Measurements from ENCODE around the gene GTF2IRD1.

GTF2IRD1 gene, protein sequence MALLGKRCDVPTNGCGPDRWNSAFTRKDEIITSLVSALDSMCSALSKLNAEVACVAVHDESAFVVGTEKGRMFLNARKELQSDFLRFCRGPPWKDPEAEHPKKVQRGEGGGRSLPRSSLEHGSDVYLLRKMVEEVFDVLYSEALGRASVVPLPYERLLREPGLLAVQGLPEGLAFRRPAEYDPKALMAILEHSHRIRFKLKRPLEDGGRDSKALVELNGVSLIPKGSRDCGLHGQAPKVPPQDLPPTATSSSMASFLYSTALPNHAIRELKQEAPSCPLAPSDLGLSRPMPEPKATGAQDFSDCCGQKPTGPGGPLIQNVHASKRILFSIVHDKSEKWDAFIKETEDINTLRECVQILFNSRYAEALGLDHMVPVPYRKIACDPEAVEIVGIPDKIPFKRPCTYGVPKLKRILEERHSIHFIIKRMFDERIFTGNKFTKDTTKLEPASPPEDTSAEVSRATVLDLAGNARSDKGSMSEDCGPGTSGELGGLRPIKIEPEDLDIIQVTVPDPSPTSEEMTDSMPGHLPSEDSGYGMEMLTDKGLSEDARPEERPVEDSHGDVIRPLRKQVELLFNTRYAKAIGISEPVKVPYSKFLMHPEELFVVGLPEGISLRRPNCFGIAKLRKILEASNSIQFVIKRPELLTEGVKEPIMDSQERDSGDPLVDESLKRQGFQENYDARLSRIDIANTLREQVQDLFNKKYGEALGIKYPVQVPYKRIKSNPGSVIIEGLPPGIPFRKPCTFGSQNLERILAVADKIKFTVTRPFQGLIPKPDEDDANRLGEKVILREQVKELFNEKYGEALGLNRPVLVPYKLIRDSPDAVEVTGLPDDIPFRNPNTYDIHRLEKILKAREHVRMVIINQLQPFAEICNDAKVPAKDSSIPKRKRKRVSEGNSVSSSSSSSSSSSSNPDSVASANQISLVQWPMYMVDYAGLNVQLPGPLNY

DNA sequence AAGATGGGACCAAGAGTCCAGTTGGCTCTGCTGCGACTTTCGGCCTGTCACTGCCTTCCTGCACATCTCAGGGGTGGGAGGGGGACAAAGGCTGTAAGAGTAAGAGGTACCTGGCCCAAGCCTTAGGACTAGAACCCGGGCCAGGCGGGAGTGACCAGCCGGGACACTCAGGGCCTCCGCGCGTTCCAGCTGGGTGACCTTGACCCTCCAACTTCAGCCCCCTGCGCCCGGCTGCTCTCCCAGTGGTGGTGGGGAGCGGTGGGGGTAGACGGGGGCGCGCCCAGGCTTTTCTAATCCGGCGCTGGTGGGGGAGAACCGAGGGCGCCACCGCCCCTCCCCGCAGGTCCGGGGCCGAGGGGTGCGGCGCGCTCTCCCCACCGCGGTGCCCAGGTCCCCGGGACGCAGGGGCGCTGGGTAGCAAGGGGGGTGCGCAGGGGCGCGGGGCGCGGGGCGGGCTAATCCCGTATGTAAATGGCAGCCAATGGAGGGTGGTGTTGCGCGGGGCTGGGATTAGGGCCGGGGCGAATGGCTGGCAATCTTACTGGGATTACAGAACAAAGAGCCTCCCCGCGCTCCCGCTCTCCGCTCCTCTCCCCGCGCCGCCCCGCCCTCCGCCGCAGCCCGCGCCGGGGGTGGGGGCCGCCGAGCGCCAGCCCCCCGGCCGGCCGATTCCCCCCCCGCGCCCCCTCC is at the start of gene GTF2IRD1:
TSS of gene GTF2IRD1 (plus strand) at position 585 of the 690 bp plus-strand sequence. CDS start 54,175 bp downstream, outside the sequence.
- peaks cover 5% of the 10 kb centered on the region for H3K4me1 ChIP-seq (ENCODE audit: insufficient read depth, insufficient read length)
- H3K4me3 ChIP-seq (ENCODE audit: insufficient read length, low read depth): peak within 1 kb of the TSS; percentile 49
- peaks cover 8% of the 10 kb centered on the region for H3K36me3 ChIP-seq (ENCODE audit: insufficient read depth, insufficient read length, low read length)
- peak within 1 kb of the TSS; percentile 81 for H3K9ac ChIP-seq (ENCODE audit: insufficient read length, low read depth)
- no peak for TF ChIP-seq YY1 (IDR thresholded peaks at IDR 0.05; ENCODE audit: insufficient read depth, insufficient read length)
- TF ChIP-seq SUZ12 (IDR thresholded peaks at IDR 0.05; ENCODE audit: extremely low read depth, insufficient read depth, insufficient read length): no peak
- TF ChIP-seq ZNF274 (IDR thresholded peaks at IDR 0.05; ENCODE audit: low read depth, low read length): no peak
- no peaks in the 10 kb centered on the region for H3K9me3 ChIP-seq (ENCODE audit: insufficient read depth, low read length)
- peak; percentile 61 for DNase-seq (ENCODE audit: low read depth, low spot score)
- no peaks in the 10 kb centered on the region for H3K27me3 ChIP-seq (ENCODE audit: insufficient read depth, insufficient read length)

DNA sequence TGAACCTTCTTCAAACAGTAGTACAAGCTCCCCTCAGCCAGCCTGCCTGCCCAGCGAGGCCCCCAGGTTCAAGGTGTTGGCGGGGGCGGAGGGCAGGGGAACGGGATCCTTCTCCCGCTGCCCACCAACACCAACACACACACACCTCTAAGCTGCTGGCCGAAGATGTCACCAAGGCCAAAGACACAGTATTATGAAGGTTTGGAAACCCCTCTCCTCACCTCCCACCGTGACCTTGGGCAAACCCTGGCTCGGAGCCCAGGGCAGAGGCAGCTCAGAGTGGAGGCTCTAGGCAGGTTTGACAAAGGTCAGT is 49.4 kb upstream of the GTF2IRD1 start:
- H3K9me3 ChIP-seq (ENCODE audit: insufficient read depth, low read length): no peaks in the 10 kb centered on the region
- TF ChIP-seq ZNF274 (IDR thresholded peaks at IDR 0.05; ENCODE audit: low read depth, low read length) (no peak), SUZ12 (IDR thresholded peaks at IDR 0.05; ENCODE audit: extremely low read depth, insufficient read depth, insufficient read length) (no peak), YY1 (IDR thresholded peaks at IDR 0.05; ENCODE audit: insufficient read depth, insufficient read length) (no peak)
- no peaks in the 10 kb centered on the region for H3K27me3 ChIP-seq (ENCODE audit: insufficient read depth, insufficient read length)
- no peak overlapping the region for H3K9ac ChIP-seq (ENCODE audit: insufficient read length, low read depth)
- H3K36me3 ChIP-seq (ENCODE audit: insufficient read depth, insufficient read length, low read length): peaks cover 39% of the 10 kb centered on the region
- no peak overlapping the region for H3K4me3 ChIP-seq (ENCODE audit: insufficient read length, low read depth)
- H3K4me1 ChIP-seq (ENCODE audit: insufficient read depth, insufficient read length): no peaks in the 10 kb centered on the region
- DNase-seq (ENCODE audit: low read depth, low spot score): no peak

DNA sequence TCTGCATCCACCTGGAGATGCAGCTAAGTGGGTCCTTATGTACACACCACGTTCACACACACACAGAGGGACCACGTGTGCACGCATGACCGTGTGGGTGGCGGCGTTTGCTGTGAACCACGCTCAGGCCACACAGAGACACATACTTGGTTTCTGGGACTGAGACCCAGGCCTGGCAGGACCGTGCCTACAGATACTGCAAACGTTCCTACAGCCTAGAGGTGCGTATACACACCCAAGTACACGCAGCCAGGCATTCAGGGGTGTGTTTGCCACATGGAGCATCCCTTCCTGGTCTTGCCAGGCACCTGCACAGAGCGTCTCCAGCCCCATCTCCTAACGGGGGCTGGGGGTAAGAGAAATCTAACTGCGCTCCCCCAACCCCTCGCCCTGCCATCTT is 49.0 kb upstream of the GTF2IRD1 start:
- H3K4me1 ChIP-seq (ENCODE audit: insufficient read depth, insufficient read length): no peaks in the 10 kb centered on the region
- H3K9ac ChIP-seq (ENCODE audit: insufficient read length, low read depth): no peak overlapping the region
- no peaks in the 10 kb centered on the region for H3K27me3 ChIP-seq (ENCODE audit: insufficient read depth, insufficient read length)
- H3K9me3 ChIP-seq (ENCODE audit: insufficient read depth, low read length): no peaks in the 10 kb centered on the region
- DNase-seq (ENCODE audit: low read depth, low spot score): no peak
- H3K36me3 ChIP-seq (ENCODE audit: insufficient read depth, insufficient read length, low read length): peaks cover 39% of the 10 kb centered on the region
- H3K4me3 ChIP-seq (ENCODE audit: insufficient read length, low read depth): no peak overlapping the region
- TF ChIP-seq ZNF274 (IDR thresholded peaks at IDR 0.05; ENCODE audit: low read depth, low read length) (no peak), SUZ12 (IDR thresholded peaks at IDR 0.05; ENCODE audit: extremely low read depth, insufficient read depth, insufficient read length) (no peak), YY1 (IDR thresholded peaks at IDR 0.05; ENCODE audit: insufficient read depth, insufficient read length) (no peak)

DNA sequence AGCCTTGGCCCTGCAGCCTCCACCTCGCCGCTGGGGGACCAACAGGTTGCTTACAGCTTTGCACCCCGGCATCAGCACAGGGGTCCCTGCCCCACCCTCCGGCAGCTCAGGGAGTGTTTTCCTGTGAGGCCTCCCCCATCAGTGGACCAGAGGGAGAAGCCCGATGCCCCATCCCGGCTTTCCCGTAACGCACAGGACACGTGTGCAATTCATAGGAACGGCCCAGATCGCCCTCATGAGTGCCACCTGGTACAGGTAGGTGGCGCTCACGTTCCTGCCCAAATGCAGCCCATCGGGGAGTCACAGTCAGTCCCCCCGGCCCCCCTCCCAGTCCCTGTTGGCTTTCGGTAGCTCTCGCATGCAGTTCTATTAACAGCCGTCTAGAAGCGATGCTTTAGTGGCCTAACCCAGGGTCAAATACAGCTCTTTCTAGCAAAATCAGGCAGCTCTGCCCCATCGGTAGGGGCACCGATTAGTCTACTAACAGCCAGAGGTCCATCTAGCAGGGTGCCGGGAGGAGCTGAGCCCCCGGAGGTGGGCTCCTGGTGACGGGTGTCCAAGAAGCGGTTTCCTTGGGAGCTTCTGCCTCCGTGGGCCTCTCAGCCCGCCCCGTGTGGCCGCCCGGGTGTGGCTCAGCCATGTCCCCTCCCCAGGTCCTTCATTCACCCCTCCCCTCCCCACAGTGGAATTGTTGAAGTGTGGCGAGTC is 48.4 kb upstream of the GTF2IRD1 start:
- Histone ChIP-seq H3K9ac (ENCODE audit: insufficient read length, low read depth) (no peak overlapping the region), H3K9me3 (ENCODE audit: insufficient read depth, low read length) (no peaks in the 10 kb centered on the region), H3K27me3 (ENCODE audit: insufficient read depth, insufficient read length) (no peaks in the 10 kb centered on the region), H3K36me3 (ENCODE audit: insufficient read depth, insufficient read length, low read length) (peaks cover 38% of the 10 kb centered on the region), H3K4me3 (ENCODE audit: insufficient read length, low read depth) (no peak overlapping the region), H3K4me1 (ENCODE audit: insufficient read depth, insufficient read length) (no peaks in the 10 kb centered on the region)
- TF ChIP-seq SUZ12 (IDR thresholded peaks at IDR 0.05; ENCODE audit: extremely low read depth, insufficient read depth, insufficient read length): no peak
- DNase-seq (ENCODE audit: low read depth, low spot score): peak; percentile 47

DNA sequence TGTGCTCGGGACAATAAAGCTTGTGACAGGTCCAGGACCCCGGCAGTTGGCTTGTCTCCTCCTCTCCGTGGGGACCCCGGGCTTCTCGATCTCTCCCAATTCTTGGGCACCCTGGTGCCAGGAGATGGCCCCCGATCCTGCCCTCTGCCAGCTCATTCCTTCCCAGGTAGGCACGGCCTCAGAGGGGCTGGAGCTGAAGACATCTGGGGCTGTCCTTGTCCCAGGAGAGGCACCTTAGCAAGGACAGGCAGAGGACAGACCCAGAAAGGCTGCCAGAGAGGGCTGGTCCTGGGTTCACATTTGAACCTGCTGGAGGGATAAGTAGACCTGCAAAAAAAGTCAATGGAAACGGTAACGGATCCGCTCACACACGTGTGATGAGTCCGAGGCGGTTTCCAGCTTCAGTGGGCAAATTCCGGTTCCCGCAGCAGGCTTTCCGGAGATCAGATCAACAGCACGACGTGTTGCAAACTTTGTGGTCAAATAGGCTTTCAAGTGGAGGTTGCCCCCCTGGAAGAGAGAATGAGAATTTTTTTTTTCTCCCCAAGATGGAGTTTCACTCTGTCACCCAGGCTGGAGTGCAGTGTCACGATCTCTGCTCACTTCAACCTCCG is 47.7 kb upstream of the GTF2IRD1 start:
- no peaks in the 10 kb centered on the region for H3K9me3 ChIP-seq (ENCODE audit: insufficient read depth, low read length)
- H3K36me3 ChIP-seq (ENCODE audit: insufficient read depth, insufficient read length, low read length): peaks cover 32% of the 10 kb centered on the region
- no peaks in the 10 kb centered on the region for H3K27me3 ChIP-seq (ENCODE audit: insufficient read depth, insufficient read length)
- DNase-seq (ENCODE audit: low read depth, low spot score): no peak
- TF ChIP-seq YY1 (IDR thresholded peaks at IDR 0.05; ENCODE audit: insufficient read depth, insufficient read length): no peak
- no peak for TF ChIP-seq SUZ12 (IDR thresholded peaks at IDR 0.05; ENCODE audit: extremely low read depth, insufficient read depth, insufficient read length)
- no peak for TF ChIP-seq ZNF274 (IDR thresholded peaks at IDR 0.05; ENCODE audit: low read depth, low read length)
- H3K9ac ChIP-seq (ENCODE audit: insufficient read length, low read depth): no peak overlapping the region
- no peak overlapping the region for H3K4me3 ChIP-seq (ENCODE audit: insufficient read length, low read depth)
- no peaks in the 10 kb centered on the region for H3K4me1 ChIP-seq (ENCODE audit: insufficient read depth, insufficient read length)

DNA sequence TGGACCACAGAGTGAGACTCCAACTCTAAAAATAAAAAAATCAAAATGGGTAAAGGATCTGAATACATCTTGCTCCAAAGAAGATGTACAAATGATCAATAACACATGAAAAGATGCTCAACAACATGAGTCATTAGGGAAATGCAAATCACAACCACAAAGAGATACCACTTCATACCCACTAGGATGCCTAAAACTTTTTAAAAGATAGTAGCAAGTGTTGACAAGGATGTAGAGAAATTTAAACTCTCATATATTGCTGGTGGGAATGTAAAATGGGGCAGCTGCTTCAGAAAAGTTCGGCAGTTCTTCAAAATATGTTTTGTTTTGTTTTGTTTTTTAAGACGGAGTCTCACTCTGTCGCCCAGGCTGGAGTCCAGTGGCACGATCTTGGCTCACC is 45.7 kb upstream of the GTF2IRD1 start:
- Histone ChIP-seq H3K27me3 (ENCODE audit: insufficient read depth, insufficient read length) (no peaks in the 10 kb centered on the region), H3K36me3 (ENCODE audit: insufficient read depth, insufficient read length, low read length) (peaks cover 20% of the 10 kb centered on the region), H3K4me3 (ENCODE audit: insufficient read length, low read depth) (no peak overlapping the region), H3K9ac (ENCODE audit: insufficient read length, low read depth) (no peak overlapping the region), H3K4me1 (ENCODE audit: insufficient read depth, insufficient read length) (no peaks in the 10 kb centered on the region), H3K9me3 (ENCODE audit: insufficient read depth, low read length) (no peaks in the 10 kb centered on the region)
- no peak for DNase-seq (ENCODE audit: low read depth, low spot score)
- TF ChIP-seq YY1 (IDR thresholded peaks at IDR 0.05; ENCODE audit: insufficient read depth, insufficient read length): no peak
- no peak for TF ChIP-seq ZNF274 (IDR thresholded peaks at IDR 0.05; ENCODE audit: low read depth, low read length)
- TF ChIP-seq SUZ12 (IDR thresholded peaks at IDR 0.05; ENCODE audit: extremely low read depth, insufficient read depth, insufficient read length): no peak
